Ramos (cell line): ENCODE measurements around the gene ADGRG3.

Source experiments
- in situ Hi-C: fragments of 300-500 bp; cut with MboI; formaldehyde crosslinking; loops from one replicate; pipeline ENCODE4 v1.14.3; 2022; ENCODE audit warnings: low sequenced_read_pairs; ENCODE audit not compliant: unreplicated experiment

The ADGRG3 gene

GRCh38 chr16:57645169-57645568, 22.9 kb upstream of the ADGRG3 start:
- in situ Hi-C loops, result no loop called here

GRCh38 chr16:57645691-57646387, 22.3 kb upstream of the ADGRG3 start:
- in situ Hi-C loops, result no loop called here

- in situ Hi-C loops, result no loop called here
Observed at GRCh38 chr16:57646388-57647039, 21.6 kb upstream of the ADGRG3 start.

- in situ Hi-C loops, result no loop called here
Observed at GRCh38 chr16:57647136-57647875, 20.8 kb upstream of the ADGRG3 start.

GRCh38 chr16:57648125-57648524, 20.0 kb upstream of the ADGRG3 start:
- in situ Hi-C loops, result no loop called here

GRCh38 chr16:57648581-57649442, 19.3 kb upstream of the ADGRG3 start:
- in situ Hi-C loops, result no loop called here

GRCh38 chr16:57649443-57649751, 18.7 kb upstream of the ADGRG3 start:
- in situ Hi-C loops, result no loop called here

GRCh38 chr16:57649846-57650245, 18.3 kb upstream of the ADGRG3 start:
- in situ Hi-C loops, result no loop called here

GRCh38 chr16:57651344-57652333, 16.5 kb upstream of the ADGRG3 start:
- in situ Hi-C loops, result no loop called here

GRCh38 chr16:57652695-57653471, 15.2 kb upstream of the ADGRG3 start:
- in situ Hi-C loops, result no loop called here

GRCh38 chr16:57653936-57654335, 14.2 kb upstream of the ADGRG3 start:
- in situ Hi-C loops, result no loop called here

GRCh38 chr16:57656342-57656955, 11.7 kb upstream of the ADGRG3 start:
- in situ Hi-C loops, result no loop called here

GRCh38 chr16:57657228-57657627, 10.9 kb upstream of the ADGRG3 start:
- in situ Hi-C loops, result no loop called here

- in situ Hi-C loops, result no loop called here
Observed at GRCh38 chr16:57658130-57658877, 9.8 kb upstream of the ADGRG3 start.

- in situ Hi-C loops, result no loop called here
Observed at GRCh38 chr16:57658878-57659674, 9.0 kb upstream of the ADGRG3 start.

- in situ Hi-C loops, result no loop called here
Observed at GRCh38 chr16:57660715-57661463, 7.2 kb upstream of the ADGRG3 start.
